GM21423 (cell line): Measurements from ENCODE around the gene LAPTM5.
"Not testable (repeated sequence)": the region's sequence is repeated elsewhere in the genome, so short reads cannot be mapped to it uniquely, and the experiment has no call there.

Experiments used
- ATAC-seq: cut with Tn5 transposase; IDR thresholded peaks from one replicate; pipeline ENCODE4 v1.9.1; 2021; ENCODE audit warnings: mild to moderate bottlenecking, moderate library complexity; ENCODE audit not compliant: unreplicated experiment

The LAPTM5 gene

GRCh38 chr1:30701258-30701633 is 56.3 kb downstream of the LAPTM5 start:
- no peak for ATAC-seq

GRCh38 chr1:30700528-30701257 is 56.9 kb downstream of the LAPTM5 start:
- no peak for ATAC-seq

- no peak for ATAC-seq
Observed at GRCh38 chr1:30699762-30700161, 57.8 kb downstream of the LAPTM5 start.

- no peak for ATAC-seq
Observed at GRCh38 chr1:30698401-30698981, 59.1 kb downstream of the LAPTM5 start.

- ATAC-seq = no peak
Observed at GRCh38 chr1:30697571-30698376, 59.8 kb downstream of the LAPTM5 start.

GRCh38 chr1:30696831-30697230 is 60.7 kb downstream of the LAPTM5 start:
- no peak for ATAC-seq

GRCh38 chr1:30695439-30695841 is 62.1 kb downstream of the LAPTM5 start:
- no peak for ATAC-seq

GRCh38 chr1:30694280-30695175 is 63.0 kb downstream of the LAPTM5 start:
- ATAC-seq = no peak

- ATAC-seq = no peak
Observed at GRCh38 chr1:30693822-30694221, 63.8 kb downstream of the LAPTM5 start.

- ATAC-seq = no peak
Observed at GRCh38 chr1:30693366-30693765, 64.2 kb downstream of the LAPTM5 start.

GRCh38 chr1:30692948-30693301 is 64.6 kb downstream of the LAPTM5 start:
- no peak for ATAC-seq

- no peak for ATAC-seq
Observed at GRCh38 chr1:30692201-30692947, 65.2 kb downstream of the LAPTM5 start.

GRCh38 chr1:30691480-30691879 is 66.1 kb downstream of the LAPTM5 start:
- ATAC-seq = no peak

GRCh38 chr1:30689901-30690645 is 67.5 kb downstream of the LAPTM5 start:
- no peak for ATAC-seq

- no peak for ATAC-seq
Observed at GRCh38 chr1:30688920-30689794, 68.4 kb downstream of the LAPTM5 start.

- not testable (repeated sequence) for ATAC-seq
Observed at GRCh38 chr1:30688516-30688915, 69.1 kb downstream of the LAPTM5 start.

GRCh38 chr1:30687886-30688285 is 69.7 kb downstream of the LAPTM5 start:
- no peak for ATAC-seq

- ATAC-seq = no peak
Observed at GRCh38 chr1:30686236-30686935, 71.2 kb downstream of the LAPTM5 start.
